NCI-H345 (cell line): Measurements from ENCODE around the gene BHLHA15.

Experiments used
- DNase-seq: peaks from one replicate; lab custom pipeline; 2025; lab: John Stamatoyannopoulos, UW

BHLHA15 gene

DNA sequence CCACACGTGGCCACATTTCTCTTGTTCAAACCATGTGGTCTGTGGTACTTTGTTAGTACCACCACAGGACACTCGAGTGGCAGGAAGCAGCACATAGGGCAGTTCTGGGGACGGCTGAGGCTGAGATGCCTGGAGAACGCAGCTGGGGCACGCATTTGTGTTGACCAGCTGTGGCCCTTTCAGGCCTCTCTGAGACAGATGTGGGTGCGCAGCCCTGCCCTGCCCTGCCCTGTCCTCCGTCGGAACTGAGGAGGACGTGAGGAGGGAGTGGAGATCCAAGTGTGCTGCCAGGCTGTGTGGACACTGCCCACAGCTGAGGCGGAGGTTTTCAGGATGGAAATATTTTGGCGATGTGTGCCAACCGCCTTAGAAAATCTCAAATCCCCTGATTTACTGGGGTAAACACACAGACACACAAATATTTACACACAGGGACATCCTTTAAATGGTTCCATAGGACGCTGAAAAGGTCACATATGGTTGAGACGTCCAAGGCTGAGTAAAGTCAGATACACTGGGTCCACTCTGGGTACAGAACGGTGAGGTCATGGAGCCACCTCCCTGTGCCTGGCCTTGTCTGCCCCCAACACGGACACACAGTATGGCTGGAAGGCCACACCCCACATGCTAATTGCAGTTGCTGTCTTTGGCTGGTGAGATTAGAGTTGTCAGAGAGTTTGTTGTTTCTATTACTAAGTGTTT, 14.8 kb downstream of the BHLHA15 start:
- no peak for DNase-seq

DNA sequence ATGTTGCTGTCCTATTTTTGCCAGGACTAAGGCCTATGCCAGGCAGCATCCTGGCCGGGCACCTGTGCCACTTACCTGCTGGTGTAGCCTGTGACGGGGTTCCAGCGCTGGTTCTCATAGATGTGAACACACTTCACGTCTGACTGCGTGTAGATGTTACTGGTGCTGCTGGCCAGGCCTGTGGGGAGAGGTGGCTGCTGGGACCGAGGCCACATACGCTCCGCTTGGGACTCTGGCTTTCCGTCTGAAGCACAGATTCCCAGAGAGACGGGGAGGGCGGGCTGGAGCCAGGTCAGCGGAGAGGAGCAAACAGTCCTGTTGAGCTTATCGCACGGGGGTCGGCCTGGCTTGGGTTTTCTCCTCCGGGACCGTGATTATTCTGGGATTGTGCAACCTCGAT, 16.7 kb downstream of the BHLHA15 start:
- DNase-seq, result no peak

DNA sequence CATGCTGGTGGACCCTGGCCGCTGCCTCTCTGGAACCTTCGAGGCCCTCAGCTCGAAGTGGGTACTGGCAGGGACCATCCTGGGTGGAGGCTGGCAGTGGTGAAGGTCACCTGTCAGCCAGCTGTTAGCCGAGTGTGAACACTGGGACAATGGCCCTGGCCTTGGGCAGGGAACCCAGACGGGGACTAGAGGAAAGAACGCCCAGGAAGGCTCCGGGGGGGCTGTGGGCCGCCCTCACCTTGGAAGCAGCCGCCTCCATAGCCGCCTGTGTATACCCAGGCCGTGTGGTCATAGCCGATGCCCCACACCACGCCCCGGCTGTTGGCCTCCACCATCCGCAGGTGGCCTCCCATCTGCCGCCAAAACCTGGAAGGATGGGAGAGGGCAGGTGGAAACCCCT, 17.6 kb downstream of the BHLHA15 start:
- no peak for DNase-seq

DNA sequence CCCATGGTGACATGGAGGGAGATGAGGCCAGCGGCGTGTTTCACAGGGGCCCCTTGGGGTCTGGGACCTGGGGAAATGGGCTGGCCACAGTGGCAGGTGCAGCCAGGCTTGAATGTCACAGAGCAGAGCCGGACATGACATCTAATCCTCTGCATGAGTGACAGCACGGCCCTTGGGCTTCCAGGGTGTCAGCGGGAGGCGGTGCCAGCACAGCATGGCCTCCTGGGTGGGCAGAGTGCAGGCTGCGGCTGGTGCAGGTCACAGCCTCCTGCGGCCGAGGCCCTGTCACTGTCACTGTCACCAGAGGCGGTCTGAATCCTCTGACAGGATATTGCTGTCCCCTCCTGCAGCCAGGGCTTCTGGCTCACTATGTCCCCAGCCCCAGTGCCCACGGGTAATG, 18.2 kb downstream of the BHLHA15 start:
- DNase-seq, result no peak

- DNase-seq, result no peak
These were observed 18.9 kb downstream of the BHLHA15 start for GRCh38 chr7:98229991-98230745.

DNA sequence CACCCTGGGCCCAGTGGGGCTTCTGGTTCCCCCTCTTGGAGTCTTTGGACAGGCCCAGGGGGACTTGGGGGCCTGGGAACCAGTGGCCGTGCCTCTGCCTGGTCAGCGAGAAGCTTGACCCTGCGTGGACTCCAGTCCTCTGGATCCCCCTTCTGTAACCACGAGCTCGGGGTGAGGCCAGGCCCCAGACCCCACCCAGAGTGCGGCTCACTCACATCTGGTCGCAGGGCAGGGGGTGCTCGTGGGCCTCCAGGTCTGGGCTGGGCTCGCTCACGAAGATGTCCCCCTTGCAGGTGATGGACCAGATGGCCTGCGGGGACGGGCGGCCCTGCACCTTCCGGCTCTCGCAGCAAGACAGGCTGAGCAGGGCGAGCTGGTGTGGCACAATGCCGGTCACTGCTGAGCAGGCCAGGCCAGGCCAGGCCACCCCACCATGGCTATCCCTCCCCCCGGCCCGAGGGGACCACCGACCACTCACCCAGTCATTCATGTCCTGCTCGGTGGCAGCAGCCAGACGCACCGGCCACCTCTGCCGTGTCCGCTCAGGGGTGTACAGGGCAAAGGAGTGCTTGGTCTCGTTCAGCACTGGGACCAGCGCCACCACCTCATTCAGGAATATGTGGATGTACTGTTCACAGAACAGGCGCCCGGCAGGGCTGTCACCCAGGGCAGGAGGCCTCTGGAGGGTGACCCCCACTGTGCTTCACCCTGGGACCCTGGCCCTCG, 19.7 kb downstream of the BHLHA15 start:
- DNase-seq, result no peak

GRCh38 chr7:98231493-98232262, 20.4 kb downstream of the BHLHA15 start:
- DNase-seq, result no peak

DNA sequence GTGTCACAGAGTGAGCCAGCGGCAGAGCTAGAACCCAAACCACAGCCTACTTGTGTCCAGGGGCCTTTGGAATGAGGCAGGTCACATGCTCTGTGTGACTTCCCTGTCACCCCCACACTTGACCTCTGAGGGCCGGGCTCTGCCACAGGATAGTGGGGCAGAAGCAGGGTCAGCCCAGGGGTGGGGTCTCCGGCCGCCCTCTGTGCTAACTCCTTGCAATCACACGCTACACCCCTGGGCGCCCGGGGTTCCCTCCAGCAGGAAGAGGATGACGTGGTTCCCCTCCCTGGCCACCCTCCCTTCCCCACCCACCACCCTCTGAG, 21.0 kb downstream of the BHLHA15 start:
- no peak for DNase-seq

- no peak for DNase-seq
These were observed 21.6 kb downstream of the BHLHA15 start for GRCh38 chr7:98232799-98233198.

DNA sequence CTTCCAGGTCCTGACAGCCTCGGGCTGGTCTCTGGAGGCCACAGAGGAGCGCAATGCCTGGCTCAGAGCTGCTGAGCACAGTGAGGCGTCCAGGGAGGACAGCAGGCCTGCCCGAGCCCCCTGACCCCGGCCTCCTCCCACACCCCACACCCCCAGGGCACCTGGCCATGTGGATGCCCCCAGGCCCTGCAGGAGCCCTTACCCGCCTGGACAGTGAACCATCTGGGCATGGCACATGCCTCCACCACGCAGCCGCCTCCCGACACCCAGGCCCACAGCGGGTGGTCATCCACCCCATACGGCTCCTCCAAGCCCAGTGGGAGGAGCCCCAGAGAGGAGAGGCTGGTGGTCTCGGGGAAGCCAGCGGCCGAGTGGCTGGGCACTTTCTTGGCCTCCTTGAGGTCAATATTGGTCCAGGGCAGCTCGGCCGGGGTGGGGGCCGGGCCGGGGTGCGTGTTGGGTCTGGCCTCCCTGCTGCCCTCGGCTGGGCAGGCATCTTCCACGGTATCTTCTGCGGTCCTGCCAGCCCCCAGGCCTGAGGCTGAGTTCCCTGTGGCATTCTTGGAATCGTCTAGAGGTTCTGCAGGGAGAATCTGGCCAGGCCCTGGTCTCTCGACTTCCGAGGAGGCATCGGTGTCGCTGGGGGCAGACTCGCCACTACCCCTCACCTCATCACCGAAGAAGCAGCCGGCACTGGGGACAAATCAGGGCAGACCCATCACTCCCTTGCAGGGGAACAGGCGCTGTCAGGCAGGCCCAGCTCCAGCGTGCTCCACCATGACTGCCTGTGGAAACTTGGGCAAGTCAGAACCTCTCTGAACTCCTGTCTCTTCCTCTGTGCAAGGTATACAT, 22.2 kb downstream of the BHLHA15 start:
- DNase-seq, result no peak

- no peak for DNase-seq
These were observed 23.3 kb downstream of the BHLHA15 start for GRCh38 chr7:98234429-98235147.

DNA sequence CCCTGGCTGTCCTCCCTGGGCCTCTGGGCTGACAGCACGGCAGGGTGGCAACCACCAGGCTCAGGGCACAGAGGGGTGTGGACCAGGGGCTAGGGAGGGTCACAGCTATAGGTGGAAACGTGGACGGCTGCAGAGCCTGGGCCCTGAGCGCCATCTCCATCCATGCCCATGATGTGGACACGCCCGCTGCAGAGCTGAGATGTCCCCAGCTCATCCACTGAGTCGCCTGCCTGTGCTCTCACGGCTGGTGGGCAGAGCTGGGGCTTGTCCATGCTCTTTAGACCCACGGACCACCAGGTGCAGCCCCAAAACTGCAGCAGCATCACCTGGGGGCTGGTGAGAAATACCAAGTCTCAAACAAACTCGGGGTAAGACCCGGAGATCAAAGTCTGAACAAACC, 24.7 kb downstream of the BHLHA15 start:
- DNase-seq, result no peak

GRCh38 chr7:98236355-98237185, 25.3 kb downstream of the BHLHA15 start:
- DNase-seq, result no peak

- DNase-seq, result no peak
These were observed 26.8 kb downstream of the BHLHA15 start for GRCh38 chr7:98238076-98238475.

DNA sequence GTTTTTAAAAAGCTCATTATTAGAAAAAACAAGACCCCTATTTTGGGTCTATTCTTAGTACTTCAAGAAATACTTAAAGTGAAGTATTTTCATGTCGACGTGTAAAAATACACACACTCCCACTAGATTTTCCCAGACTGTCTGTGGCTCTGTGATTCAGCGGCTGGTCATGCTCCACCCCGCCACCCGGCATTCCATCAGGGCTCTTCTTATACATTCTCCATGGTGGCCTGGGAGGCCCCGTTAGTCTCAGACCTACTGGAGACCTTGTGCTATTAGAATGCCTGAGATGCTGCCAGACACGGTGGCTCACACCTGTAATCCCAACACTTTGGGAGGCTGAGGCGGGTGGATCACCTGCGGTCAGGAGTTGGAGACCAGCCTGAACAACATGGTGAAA, 27.7 kb downstream of the BHLHA15 start:
- DNase-seq, result no peak

DNA sequence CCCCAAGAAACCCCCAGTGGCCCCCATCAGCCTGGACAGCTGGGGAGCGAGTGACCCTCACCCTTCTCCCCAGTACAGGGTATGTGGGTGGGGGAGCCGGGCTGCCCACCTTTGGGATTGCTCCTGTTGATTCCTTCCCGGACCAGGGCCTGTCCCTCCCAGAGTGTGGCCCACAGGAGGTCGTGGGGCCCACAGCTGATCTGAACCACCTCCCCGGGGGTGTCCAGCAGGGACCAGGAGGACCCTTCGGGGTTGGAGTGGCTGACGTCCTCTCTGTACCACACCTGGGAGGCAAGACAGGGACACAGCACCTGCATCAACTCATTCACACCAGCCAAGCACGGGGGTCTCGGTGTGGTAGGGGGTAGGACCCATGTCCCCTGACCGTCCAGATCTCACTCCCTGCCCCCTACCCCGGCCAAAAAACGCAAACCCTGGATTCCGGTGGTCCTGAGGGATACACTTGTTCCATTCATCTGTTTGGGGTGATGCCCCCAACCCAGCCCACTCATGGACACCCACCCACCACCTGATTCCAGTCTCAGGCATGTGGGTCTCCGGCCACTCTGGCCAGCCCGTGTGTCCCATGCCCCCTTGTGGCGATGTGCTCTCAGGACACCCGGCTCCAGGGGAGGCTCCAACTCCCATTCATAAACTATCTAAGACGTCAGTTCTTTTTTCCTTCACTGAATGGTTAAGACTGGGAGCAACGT, 29.9 kb downstream of the BHLHA15 start:
- no peak for DNase-seq

DNA sequence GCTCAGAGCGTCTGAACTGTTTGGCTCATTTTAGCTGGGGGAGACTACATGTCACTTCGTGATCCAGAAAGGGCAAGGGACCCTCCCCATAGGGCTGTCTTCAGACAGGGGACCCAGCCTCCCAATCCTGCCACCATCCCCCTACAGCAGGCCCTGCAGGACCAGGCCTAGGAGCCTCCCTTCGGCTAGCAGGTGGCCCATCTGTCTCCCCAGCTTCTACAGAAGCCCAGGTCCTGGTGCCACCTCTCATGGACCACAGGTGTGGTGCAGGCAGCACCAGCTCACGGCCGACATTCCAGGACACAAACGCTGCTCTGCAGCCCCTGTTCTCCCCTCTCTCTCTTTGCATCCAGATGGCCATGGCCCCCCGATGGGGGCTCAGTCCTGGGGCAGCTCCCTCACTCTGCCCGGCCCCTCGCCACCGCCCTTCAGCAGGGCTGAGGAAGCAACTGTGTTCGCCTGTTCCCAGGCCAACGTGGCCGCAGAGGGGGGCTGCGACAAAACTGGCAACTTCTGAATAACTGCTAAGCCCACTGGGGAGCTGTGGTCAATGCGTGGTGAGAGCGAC, 30.5 kb downstream of the BHLHA15 start:
- DNase-seq, result no peak

- no peak for DNase-seq
These were observed 31.1 kb downstream of the BHLHA15 start for GRCh38 chr7:98242342-98242741.

DNA sequence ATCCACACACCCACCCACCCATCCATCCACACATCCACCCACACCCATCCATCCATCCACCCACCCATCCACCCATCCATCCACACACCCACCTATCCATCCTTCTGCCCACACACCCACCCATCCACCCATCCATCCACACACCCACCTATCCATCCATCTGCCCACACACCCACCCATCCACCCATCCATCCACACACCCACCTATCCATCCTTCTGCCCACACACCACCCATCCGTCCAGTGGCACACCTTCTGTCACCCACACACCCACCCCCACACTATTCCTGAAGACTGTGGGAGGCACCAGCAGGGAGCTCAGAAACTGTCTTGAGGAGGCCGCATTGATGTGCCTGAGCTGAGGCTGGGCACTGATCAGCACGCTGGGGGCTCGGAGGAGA, 31.7 kb downstream of the BHLHA15 start:
- no peak for DNase-seq
